ENCODE measurements around the gene FAM110D.

Gene FAM110D

GRCh38 chr1:26213335-26213905 lies 54.5 kb downstream of the FAM110D start:
- Histone ChIP-seq H3K4me3 (ENCODE audit: low read length in 2 of 2) (no peak overlapping the region), H3K36me3 (ENCODE audit: control insufficient read depth in 2 of 2, insufficient read depth in 2 of 2, low read length in 2 of 2) (no peaks in the 10 kb centered on the region), H3K9ac (ENCODE audit: low read depth in 1 of 2, low read length in 2 of 2) (no peak overlapping the region), H3K4me1 (ENCODE audit: control insufficient read depth in 2 of 2, insufficient read depth in 2 of 2, low read length in 2 of 2) (no peaks in the 10 kb centered on the region), H3K27ac (ENCODE audit: low read depth in 2 of 2, low read length in 2 of 2) (no peak overlapping the region), H3K27me3 (ENCODE audit: control insufficient read depth in 2 of 2, insufficient read depth in 2 of 2, low read length in 2 of 2) (no peaks in the 10 kb centered on the region), H3K9me3 (ENCODE audit: control insufficient read depth in 2 of 2, low read length in 2 of 2) (no peaks in the 10 kb centered on the region)

Measured in mucosa of rectum (tissue), 2 donors.